Heart left ventricle (tissue), 16 donors: Measurements from ENCODE around the gene C2orf49. TPM values are rescaled to one million over a fixed set of nuclear protein-coding genes. Genes with fewer than 3 reads are reported as not detected.

Source experiments
- ATAC-seq, 4 donors: fragments of 200-7000 bp; cut with Tn5 transposase; one replicate each; pipeline ENCODE4 v1.9.1; 2020 to 2022; ENCODE audit warnings: moderate library complexity in 4 of 4, mild to moderate bottlenecking in 3 of 4, moderate number of reproducible peaks in 1 of 4
- DNase-seq, 5 donors: peaks; one replicate each; pipeline ENCODE4 v3.0.0-alpha.2; 2020
- H3K27ac ChIP-seq, 12 donors: fragments of 200-600 bp; sonication (generic) in 4 of 12; one replicate each; pipeline versions ENCODE4 v1.5.0 to v1.8.0; 2016 to 2022; ENCODE audit warnings: mild to moderate bottlenecking in 2 of 12
- H3K27me3 ChIP-seq, 9 donors: fragments of 200-600 bp; sonication (generic) in 2 of 9; one replicate each; pipeline versions ENCODE4 v1.5.1 to v1.8.0; 2016 to 2022; ENCODE audit warnings: mild to moderate bottlenecking in 3 of 9
- H3K36me3 ChIP-seq, 9 donors: fragments of 200-600 bp; sonication (generic) in 2 of 9; one replicate each; pipeline versions ENCODE4 v1.5.0 to v1.8.0; 2018 to 2022; ENCODE audit warnings: mild to moderate bottlenecking in 2 of 9
- H3K4me1 ChIP-seq, 12 donors: fragments of 200-600 bp; sonication (generic) in 4 of 12; one replicate each; pipeline versions ENCODE4 v1.5.0 to v1.8.0; 2016 to 2022; ENCODE audit warnings: mild to moderate bottlenecking in 3 of 12
- H3K4me3 ChIP-seq, 12 donors: fragments of 200-600 bp; sonication (generic) in 4 of 12; one replicate each; pipeline versions ENCODE4 v1.5.0 to v1.8.0; 2017 to 2022; ENCODE audit warnings: mild to moderate bottlenecking in 9 of 12, moderate library complexity in 4 of 12
- H3K9me3 ChIP-seq, 12 donors: fragments of 200-600 bp; sonication (generic) in 4 of 12; one replicate each; pipeline versions ENCODE4 v1.5.0 to v1.8.0; 2016 to 2022; ENCODE audit warnings: mild to moderate bottlenecking in 1 of 12
- CTCF ChIP-seq, 12 donors: fragments of 200-600 bp; sonication (generic) in 4 of 12; IDR thresholded peaks; one replicate each; pipeline versions ENCODE4 v1.5.0 to v1.8.0; 2018 to 2022; ENCODE audit warnings: antibody characterized with exemption in 12 of 12, mild to moderate bottlenecking in 5 of 12
- POLR2A ChIP-seq, 2 donors: fragments of 450-650 bp; IDR thresholded peaks; one replicate each; pipeline ENCODE4 v1.6.1; 2017; ENCODE audit warnings: antibody characterized with exemption in 2 of 2, mild to moderate bottlenecking in 2 of 2, moderate library complexity in 2 of 2
- WGBS, 4 donors: extraction: QIAGEN DNeasy Blood & Tissue Kit in 2 of 4; methylation state at CpG; one replicate each; pipeline versions ENCODE4 v1.1.5 to v1.1.7; 2013 to 2018; 5-methylcytosine and 5-hydroxymethylcytosine counted together
- intact Hi-C, 10 donors: fragments of 100-400 bp; cut with DNase I; formaldehyde crosslinking; loops; one replicate each; pipeline versions ENCODE4 v1.11.1 to v1.14.2; 2022
- polyA plus RNA-seq, 2 donors: library from polyadenylated mRNA; stranded (reverse); fragments of 200-250 nt; gene quantifications; one replicate each; pipeline ENCODE4 v1.2.3, GENCODE V29; 2013
- total RNA-seq, 9 donors: library from RNA; depleted of rRNA in 2 of 9; stranded (reverse); fragments of >200 nt in 2 of 9; fragmentation: NEBNext Ultra II Directional in 3 of 9; extraction: Animal tissue kit (Norgen Biotek cat#: 25700) in 3 of 9; gene quantifications; one replicate each; pipeline versions ENCODE4 v1.1.0 to v1.2.4, GENCODE V29; 2016 to 2023
- donor health status: ischemic (EF 13 %, LVEDD 7.1; RV severe dilation, severe dysfunction).
- donor health status: healthy with polysubstance abuse.
- donor health status: DM: no; HTN: yes; CAD: no.
- donor health status: DM: no; HTN: no; CAD: no.
- donor health status: ischemic (EF 25% LVEDD 6.9; RV normal size, moderate dysfunction).
- donor health status: ischemic (EF 25% LVEDD 5.7; RV mildly dilated, moderate dysfunction).
- donor health status: healthy.
- donor health status: DM: yes; HTN: yes; CAD: no.
- donor health status: ischemic (EF 35%, LVEDD 5.7; RV mildly dilated, moderate dysfunction).
- donor health status: nonischemic (EF 11% LVEDD 7.7; RV severe dilation, severe dysfunction).
- donor health status: DM: yes; HTN: yes; CAD: no.
- donor health status: PGD.
- donor health status: ischemic (EF 29% LVEDD 5.4; RV normal size, mild dysfunction).
- donor health status: nonischemic (EF 23%, LVEDD 6.1; RV moderate dilation, normal function).

The C2orf49 gene
- total and polyA plus RNA-seq, 11 donors, result 12.1 to 21.7 (median 15.6) TPM

- 46 to 63% (median 52%) methylated on average over 7 of the region's 7 CpGs for WGBS, 4 donors
- peaks cover 0 to 46% (median 6%) of the 10 kb centered on the region in 9 donors for H3K36me3 ChIP-seq
- H3K27me3 ChIP-seq, result peaks cover 0 to 22% (median 0%) of the 10 kb centered on the region in 9 donors
- intact Hi-C loops, result no loop called here
- peaks cover 0 to 85% (median 35%) of the 10 kb centered on the region in 12 donors for H3K4me1 ChIP-seq
- H3K27ac ChIP-seq, result peak overlapping the region in 11 of 12 donors; percentile 17 to 96 (median 84)
- DNase-seq (peak in 1 of 5 donors; percentile 51), ATAC-seq (no peak)
- H3K9me3 ChIP-seq, result no peaks in the 10 kb centered on the region
- H3K4me3 ChIP-seq, result peak overlapping the region in 4 of 12 donors; percentile 66 to 80 (median 79)
- TF ChIP-seq CTCF (IDR thresholded peaks at IDR 0.05) (no peak), POLR2A (IDR thresholded peaks at IDR 0.05) (no peak)
Measured at GRCh38 chr2:105395691-105396090, 58.4 kb downstream of the C2orf49 start.

GRCh38 chr2:105396254-105397024 lies 59.1 kb downstream of the C2orf49 start:
- no peaks in the 10 kb centered on the region for H3K9me3 ChIP-seq
- peaks cover 0 to 22% (median 0%) of the 10 kb centered on the region in 9 donors for H3K27me3 ChIP-seq
- ATAC-seq (peak in 1 of 4 donors; percentile 8), DNase-seq (peak in 2 of 5 donors; percentile 43 to 66)
- H3K36me3 ChIP-seq, result peaks cover 0 to 43% (median 6%) of the 10 kb centered on the region in 9 donors
- H3K4me1 ChIP-seq, result peaks cover 0 to 85% (median 32%) of the 10 kb centered on the region in 12 donors
- H3K27ac ChIP-seq, result peak overlapping the region; percentile 31 to 96 (median 86)
- WGBS, 4 donors, result 65 to 70% (median 67%) methylated on average over 12 of the region's 12 CpGs
- no peak for TF ChIP-seq CTCF (IDR thresholded peaks at IDR 0.05)
- no peak for TF ChIP-seq POLR2A (IDR thresholded peaks at IDR 0.05)
- H3K4me3 ChIP-seq, result peak overlapping the region in 9 of 12 donors; percentile 62 to 80 (median 70)
- intact Hi-C loops, result no loop called here

- ATAC-seq (peak in 1 of 4 donors; percentile 1), DNase-seq (peak in 2 of 5 donors; percentile 26 to 27)
- Histone ChIP-seq H3K36me3 (peaks cover 0 to 36% (median 6%) of the 10 kb centered on the region in 9 donors), H3K9me3 (no peaks in the 10 kb centered on the region), H3K27me3 (peaks cover 0 to 22% (median 0%) of the 10 kb centered on the region in 9 donors), H3K4me1 (peaks cover 0 to 83% (median 27%) of the 10 kb centered on the region in 12 donors), H3K4me3 (peak overlapping the region in 10 of 12 donors; percentile 62 to 80 (median 70)), H3K27ac (peak overlapping the region; percentile 17 to 96 (median 86))
- WGBS, 4 donors, result 53 to 63% (median 61%) methylated on average over 13 of the region's 13 CpGs
- TF ChIP-seq POLR2A (IDR thresholded peaks at IDR 0.05) (no peak), CTCF (IDR thresholded peaks at IDR 0.05) (no peak)
- intact Hi-C loops, result no loop called here
Measured at GRCh38 chr2:105397025-105397722, 59.8 kb downstream of the C2orf49 start.

- Histone ChIP-seq H3K4me3 (peak overlapping the region; percentile 19 to 80 (median 70)), H3K36me3 (peaks cover 0 to 34% (median 6%) of the 10 kb centered on the region in 9 donors), H3K4me1 (peaks cover 0 to 81% (median 25%) of the 10 kb centered on the region in 12 donors), H3K27me3 (peaks cover 0 to 22% (median 0%) of the 10 kb centered on the region in 9 donors), H3K9me3 (no peaks in the 10 kb centered on the region), H3K27ac (peak overlapping the region; percentile 70 to 96 (median 91))
- ATAC-seq (no peak), DNase-seq (no peak)
- TF ChIP-seq POLR2A (IDR thresholded peaks at IDR 0.05) (no peak), CTCF (IDR thresholded peaks at IDR 0.05) (no peak)
- intact Hi-C loops, result no loop called here
- 23 to 43% (median 36%) methylated on average over 6 of the region's 6 CpGs for WGBS, 4 donors
Measured at GRCh38 chr2:105397953-105398335, 60.6 kb downstream of the C2orf49 start.
